ENCODE data around the gene TXNDC5. TPM values are rescaled to one million over a fixed set of nuclear protein-coding genes. Genes with fewer than 3 reads are reported as not detected.

The TXNDC5 gene
- total and polyA plus RNA-seq, 9 of the 15 experiments (the other 6 are each of a cell fraction or from before 2014, with no cell fraction given), result 33.9 to 156 (median 137) TPM

DNA sequence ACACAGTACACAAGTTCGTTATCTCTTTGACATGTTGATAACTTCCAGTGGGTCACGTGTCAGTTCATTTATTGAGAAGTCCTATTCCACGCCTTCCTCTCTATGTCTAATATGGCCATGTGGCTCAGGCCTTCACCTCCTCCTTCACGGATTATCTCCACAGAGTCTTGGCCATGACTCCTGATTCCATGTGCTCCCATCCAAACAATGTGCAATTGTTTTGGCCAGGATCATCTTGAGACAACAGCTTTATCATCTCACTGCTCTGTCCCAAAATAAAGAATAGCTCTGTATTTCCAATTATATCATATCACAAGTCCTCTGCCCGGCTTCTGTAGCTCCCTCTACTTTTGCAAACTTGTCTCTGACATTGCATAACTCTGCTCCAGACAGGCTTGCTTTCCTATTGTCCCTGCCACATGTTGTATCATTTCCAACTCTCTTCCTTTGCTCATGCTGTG is 11.1 kb upstream of the TXNDC5 start:
- Histone ChIP-seq H3K27ac (ENCODE audit: extremely low read depth, low read depth, low read length) (no peak overlapping the region), H3K9ac (ENCODE audit: insufficient read depth in 1 of 2, low read depth in 2 of 2, low read length in 2 of 2) (no peak overlapping the region), H3K4me1 (replicated peaks in 1 of 2; ENCODE audit: control insufficient read depth in 2 of 2, insufficient read depth in 2 of 2, low read length in 2 of 2) (peaks cover 7 to 18% of the 10 kb centered on the region in 2 experiments), H3K27me3 (ENCODE audit: control insufficient read depth in 2 of 2, insufficient read depth in 2 of 2, low read length in 2 of 2) (peaks cover 13 to 35% of the 10 kb centered on the region in 2 experiments), H2AFZ (ENCODE audit: low read depth, low read length) (no peak overlapping the region), H3K4me3 (no peak overlapping the region), H3K9me1 (ENCODE audit: control insufficient read depth, insufficient read depth, low read length) (no peaks in the 10 kb centered on the region), H3K36me3 (ENCODE audit: control insufficient read depth, insufficient read depth, low read length) (no peaks in the 10 kb centered on the region), H3K79me2 (ENCODE audit: control insufficient read depth, insufficient read depth, low read length) (no peaks in the 10 kb centered on the region), H4K20me1 (replicated peaks; ENCODE audit: control insufficient read depth, insufficient read depth, low read length) (no peaks in the 10 kb centered on the region), H3K4me2 (ENCODE audit: insufficient read depth, low read length) (no peak overlapping the region), H3K9me3 (replicated peaks; ENCODE audit: control insufficient read depth, insufficient read depth, low read depth, low read length) (no peaks in the 10 kb centered on the region)
- ChIA-PET POLR2A (interaction anchor here (0.6 to 1.0 kb wide), 2 partner anchors 10 to 181 kb away, joined by 4 read pairs; partner anchors contain the start of gene EEF1E1), CTCF (ENCODE audit: low intra/inter-chr PET ratio) (no interaction called here)
- WGBS (ENCODE audit: insufficient coverage, low coverage, missing lambda C conversion rate), result 9% methylated on average over 5 of the region's 5 CpGs
- FAIRE-seq (no peak), ATAC-seq (no peak), DNase-seq (ENCODE audit: extremely low read depth in 1 of 4, low spot score in 3 of 4) (no peak)
- intact Hi-C loops (cut with micrococcal nuclease), result loop anchor here (2.0 kb wide), 1 partner anchor 15 kb away; no protein-coding TSS in a partner anchor
- in situ Hi-C loops (cut with MboI), result no loop called here
- no TSS peak for BruUV-seq (replicated peaks)
- TF ChIP-seq, protein P1, sequence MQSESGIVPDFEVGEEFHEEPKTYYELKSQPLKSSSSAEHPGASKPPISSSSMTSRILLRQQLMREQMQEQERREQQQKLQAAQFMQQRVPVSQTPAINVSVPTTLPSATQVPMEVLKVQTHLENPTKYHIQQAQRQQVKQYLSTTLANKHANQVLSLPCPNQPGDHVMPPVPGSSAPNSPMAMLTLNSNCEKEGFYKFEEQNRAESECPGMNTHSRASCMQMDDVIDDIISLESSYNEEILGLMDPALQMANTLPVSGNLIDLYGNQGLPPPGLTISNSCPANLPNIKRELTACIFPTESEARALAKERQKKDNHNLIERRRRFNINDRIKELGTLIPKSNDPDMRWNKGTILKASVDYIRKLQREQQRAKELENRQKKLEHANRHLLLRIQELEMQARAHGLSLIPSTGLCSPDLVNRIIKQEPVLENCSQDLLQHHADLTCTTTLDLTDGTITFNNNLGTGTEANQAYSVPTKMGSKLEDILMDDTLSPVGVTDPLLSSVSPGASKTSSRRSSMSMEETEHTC (IDR thresholded peaks at IDR 0.05), result no peak
- TF ChIP-seq SMARCB1 (IDR thresholded peaks at IDR 0.05; ENCODE audit: insufficient read length, low read depth), result no peak
- TF ChIP-seq, protein P2, sequence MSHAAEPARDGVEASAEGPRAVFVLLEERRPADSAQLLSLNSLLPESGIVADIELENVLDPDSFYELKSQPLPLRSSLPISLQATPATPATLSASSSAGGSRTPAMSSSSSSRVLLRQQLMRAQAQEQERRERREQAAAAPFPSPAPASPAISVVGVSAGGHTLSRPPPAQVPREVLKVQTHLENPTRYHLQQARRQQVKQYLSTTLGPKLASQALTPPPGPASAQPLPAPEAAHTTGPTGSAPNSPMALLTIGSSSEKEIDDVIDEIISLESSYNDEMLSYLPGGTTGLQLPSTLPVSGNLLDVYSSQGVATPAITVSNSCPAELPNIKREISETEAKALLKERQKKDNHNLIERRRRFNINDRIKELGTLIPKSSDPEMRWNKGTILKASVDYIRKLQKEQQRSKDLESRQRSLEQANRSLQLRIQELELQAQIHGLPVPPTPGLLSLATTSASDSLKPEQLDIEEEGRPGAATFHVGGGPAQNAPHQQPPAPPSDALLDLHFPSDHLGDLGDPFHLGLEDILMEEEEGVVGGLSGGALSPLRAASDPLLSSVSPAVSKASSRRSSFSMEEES (CRISPR knock-in tag; IDR thresholded peaks at IDR 0.05), result peak; percentile 87
- TF ChIP-seq, protein P3, sequence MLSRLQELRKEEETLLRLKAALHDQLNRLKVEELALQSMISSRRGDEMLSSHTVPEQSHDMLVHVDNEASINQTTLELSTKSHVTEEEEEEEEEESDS (CRISPR knock-in tag; IDR thresholded peaks at IDR 0.05), result no peak
- TF ChIP-seq NR2C1 (IDR thresholded peaks at IDR 0.05), result no peak
- no peak for TF ChIP-seq NR2C1 (tag; IDR thresholded peaks at IDR 0.05)
- 0 out of 2 replicates have a peak, but pooled peaks have one; percentile 13 for TF ChIP-seq CBFA2T2 (conservative IDR thresholded peaks at IDR 0.05)
- no peak for TF ChIP-seq SNRNP70 (optimal IDR thresholded peaks at IDR 0.05; ENCODE audit: low read depth, low read length)
- no peak for TF ChIP-seq E2F3 (CRISPR knock-in tag; IDR thresholded peaks at IDR 0.05)
- TF ChIP-seq ZBTB8A (IDR thresholded peaks at IDR 0.05; ENCODE audit: partially characterized antibody), result no peak
- TF ChIP-seq, protein P4, sequence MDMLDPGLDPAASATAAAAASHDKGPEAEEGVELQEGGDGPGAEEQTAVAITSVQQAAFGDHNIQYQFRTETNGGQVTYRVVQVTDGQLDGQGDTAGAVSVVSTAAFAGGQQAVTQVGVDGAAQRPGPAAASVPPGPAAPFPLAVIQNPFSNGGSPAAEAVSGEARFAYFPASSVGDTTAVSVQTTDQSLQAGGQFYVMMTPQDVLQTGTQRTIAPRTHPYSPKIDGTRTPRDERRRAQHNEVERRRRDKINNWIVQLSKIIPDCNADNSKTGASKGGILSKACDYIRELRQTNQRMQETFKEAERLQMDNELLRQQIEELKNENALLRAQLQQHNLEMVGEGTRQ (CRISPR knock-in tag; IDR thresholded peaks at IDR 0.05), result peak; percentile 61
- TF ChIP-seq, protein P5, sequence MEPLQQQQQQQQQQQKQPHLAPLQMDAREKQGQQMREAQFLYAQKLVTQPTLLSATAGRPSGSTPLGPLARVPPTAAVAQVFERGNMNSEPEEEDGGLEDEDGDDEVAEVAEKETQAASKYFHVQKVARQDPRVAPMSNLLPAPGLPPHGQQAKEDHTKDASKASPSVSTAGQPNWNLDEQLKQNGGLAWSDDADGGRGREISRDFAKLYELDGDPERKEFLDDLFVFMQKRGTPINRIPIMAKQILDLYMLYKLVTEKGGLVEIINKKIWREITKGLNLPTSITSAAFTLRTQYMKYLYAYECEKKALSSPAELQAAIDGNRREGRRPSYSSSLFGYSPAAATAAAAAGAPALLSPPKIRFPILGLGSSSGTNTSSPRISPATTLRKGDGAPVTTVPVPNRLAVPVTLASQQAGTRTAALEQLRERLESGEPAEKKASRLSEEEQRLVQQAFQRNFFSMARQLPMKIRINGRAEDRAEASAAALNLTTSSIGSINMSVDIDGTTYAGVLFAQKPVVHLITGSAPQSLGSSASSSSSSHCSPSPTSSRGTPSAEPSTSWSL (CRISPR knock-in tag; IDR thresholded peaks at IDR 0.05; ENCODE audit: borderline replicate concordance), result no peak
- TF ChIP-seq, protein P6, sequence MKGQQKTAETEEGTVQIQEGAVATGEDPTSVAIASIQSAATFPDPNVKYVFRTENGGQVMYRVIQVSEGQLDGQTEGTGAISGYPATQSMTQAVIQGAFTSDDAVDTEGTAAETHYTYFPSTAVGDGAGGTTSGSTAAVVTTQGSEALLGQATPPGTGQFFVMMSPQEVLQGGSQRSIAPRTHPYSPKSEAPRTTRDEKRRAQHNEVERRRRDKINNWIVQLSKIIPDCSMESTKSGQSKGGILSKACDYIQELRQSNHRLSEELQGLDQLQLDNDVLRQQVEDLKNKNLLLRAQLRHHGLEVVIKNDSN (CRISPR knock-in tag; IDR thresholded peaks at IDR 0.05), result 0 out of 2 replicates have a peak, but pooled peaks have one; percentile 32
- no peak for TF ChIP-seq ZNF384 (IDR thresholded peaks at IDR 0.05; ENCODE audit: low read depth, low read length)
- TF ChIP-seq MYNN (IDR thresholded peaks at IDR 0.05), result no peak
- no peak for TF ChIP-seq MYNN (CRISPR knock-in tag; IDR thresholded peaks at IDR 0.05)
- no peak for TF ChIP-seq BHLHE40 (IDR thresholded peaks at IDR 0.05; ENCODE audit: low read length)
- TF ChIP-seq ZNF699 (CRISPR knock-in tag; IDR thresholded peaks at IDR 0.05; ENCODE audit: insufficient replicate concordance), result no peak
